ENCODE data around the gene CABLES2. TPM values are rescaled to one million over a fixed set of nuclear protein-coding genes. Genes with fewer than 3 reads are reported as not detected.

The CABLES2 gene
- total RNA-seq, 4 donors from 2014 or later: 7.2 to 33.8 (median 11.1) TPM

DNA sequence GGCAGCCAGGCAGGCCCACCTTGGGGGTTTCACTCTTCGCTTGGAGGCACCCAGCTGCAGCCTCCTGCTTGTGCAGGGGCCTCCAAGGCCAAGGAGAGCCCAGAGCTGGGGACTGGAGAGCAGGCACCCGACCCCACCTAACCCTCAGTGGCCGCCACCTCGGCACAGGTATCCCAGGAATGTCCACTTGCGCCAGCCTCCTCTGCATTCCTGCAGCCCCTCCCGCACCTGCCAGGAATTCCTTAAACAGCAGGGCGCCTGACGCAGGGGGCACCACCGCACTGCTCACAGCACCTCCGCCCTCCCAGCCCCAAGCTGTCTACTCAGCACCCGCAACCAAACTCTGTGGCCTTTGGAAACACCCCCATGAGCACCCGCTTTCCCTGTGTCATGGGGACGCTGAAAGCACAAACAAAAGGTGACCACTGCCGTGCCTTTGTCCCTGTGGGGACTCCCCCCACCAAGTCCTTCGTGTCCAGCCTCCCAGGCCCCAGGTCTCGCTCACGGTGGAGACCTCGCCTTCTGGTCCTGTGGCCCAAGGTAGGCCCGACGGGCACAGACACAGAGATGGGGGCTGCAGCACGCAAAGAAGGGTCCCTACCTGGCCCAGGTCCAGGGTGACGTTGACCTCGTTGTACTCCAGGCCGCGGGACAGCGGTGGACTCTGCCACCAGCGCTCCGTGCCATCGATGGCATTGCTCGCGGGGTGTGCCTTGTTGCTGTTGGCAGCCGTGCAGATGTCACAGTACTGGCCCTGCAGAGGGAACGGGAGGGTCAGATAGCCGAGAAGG lies 45.1 kb downstream of the CABLES2 start:
- no peak for TF ChIP-seq POLR2A (IDR thresholded peaks at IDR 0.05)
- TF ChIP-seq, protein P1, sequence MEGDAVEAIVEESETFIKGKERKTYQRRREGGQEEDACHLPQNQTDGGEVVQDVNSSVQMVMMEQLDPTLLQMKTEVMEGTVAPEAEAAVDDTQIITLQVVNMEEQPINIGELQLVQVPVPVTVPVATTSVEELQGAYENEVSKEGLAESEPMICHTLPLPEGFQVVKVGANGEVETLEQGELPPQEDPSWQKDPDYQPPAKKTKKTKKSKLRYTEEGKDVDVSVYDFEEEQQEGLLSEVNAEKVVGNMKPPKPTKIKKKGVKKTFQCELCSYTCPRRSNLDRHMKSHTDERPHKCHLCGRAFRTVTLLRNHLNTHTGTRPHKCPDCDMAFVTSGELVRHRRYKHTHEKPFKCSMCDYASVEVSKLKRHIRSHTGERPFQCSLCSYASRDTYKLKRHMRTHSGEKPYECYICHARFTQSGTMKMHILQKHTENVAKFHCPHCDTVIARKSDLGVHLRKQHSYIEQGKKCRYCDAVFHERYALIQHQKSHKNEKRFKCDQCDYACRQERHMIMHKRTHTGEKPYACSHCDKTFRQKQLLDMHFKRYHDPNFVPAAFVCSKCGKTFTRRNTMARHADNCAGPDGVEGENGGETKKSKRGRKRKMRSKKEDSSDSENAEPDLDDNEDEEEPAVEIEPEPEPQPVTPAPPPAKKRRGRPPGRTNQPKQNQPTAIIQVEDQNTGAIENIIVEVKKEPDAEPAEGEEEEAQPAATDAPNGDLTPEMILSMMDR (IDR thresholded peaks at IDR 0.05): no peak
- no peaks in the 10 kb centered on the region for H3K27me3 ChIP-seq
- no peaks in the 10 kb centered on the region for H3K36me3 ChIP-seq
- H3K4me3 ChIP-seq: no peak overlapping the region
- no peak for DNase-seq
- peaks cover 0 to 75% (median 9%) of the 10 kb centered on the region in 4 donors for H3K4me1 ChIP-seq
- H3K27ac ChIP-seq: peak overlapping the region in 2 of 4 donors; percentile 12 to 78
- no peaks in the 10 kb centered on the region for H3K9me3 ChIP-seq

DNA sequence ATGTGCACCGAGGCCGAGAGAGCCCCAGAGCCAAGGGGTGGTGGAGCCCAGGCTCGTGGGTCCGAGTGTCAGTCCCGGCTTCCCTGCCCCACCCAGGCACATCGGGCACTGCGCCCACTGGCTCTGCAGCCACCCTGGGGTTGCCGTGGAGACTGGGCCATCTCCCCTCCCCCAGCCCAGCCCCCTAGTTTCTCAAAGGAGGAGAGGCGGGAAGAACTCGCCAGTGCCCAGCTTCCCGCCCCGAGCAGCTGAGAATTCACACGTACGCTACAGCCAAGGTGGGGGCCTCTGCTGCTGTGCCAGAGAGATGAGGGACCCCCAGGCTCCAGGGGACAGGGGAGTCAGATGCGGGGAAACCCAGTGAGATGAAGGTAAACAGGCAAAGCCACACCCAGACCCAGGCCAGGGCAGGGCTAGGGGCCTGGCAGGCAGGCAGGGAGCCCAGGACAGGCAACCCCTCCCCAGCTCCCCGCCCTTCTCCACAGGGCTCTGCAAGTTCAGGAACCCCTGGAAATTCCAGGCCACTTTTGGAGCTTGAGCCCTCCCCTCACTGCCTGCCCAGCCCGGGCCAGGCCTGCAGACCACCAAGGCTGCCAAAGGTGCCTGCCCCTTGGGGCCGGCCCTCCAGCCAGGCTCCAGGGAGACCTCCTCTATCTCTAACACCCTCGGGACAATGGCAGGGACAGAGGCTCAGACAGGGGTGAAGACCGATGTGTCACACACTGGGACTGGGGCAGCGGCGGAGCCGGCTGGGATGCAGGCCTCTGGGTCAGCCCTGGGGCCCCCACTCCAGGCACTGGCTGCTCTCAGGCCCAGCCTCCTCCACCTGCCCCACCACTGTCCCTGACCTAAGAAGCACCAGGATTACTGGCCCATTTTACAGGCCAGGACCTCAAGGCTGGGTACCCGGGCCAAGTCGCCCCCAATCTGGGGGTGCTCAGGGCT lies 46.0 kb downstream of the CABLES2 start:
- no peaks in the 10 kb centered on the region for H3K9me3 ChIP-seq
- no peak for DNase-seq
- no peaks in the 10 kb centered on the region for H3K27me3 ChIP-seq
- H3K27ac ChIP-seq: peak overlapping the region in 3 of 4 donors; percentile 12 to 58 (median 39)
- TF ChIP-seq, protein P1 (IDR thresholded peaks at IDR 0.05): no peak
- no peak for TF ChIP-seq POLR2A (IDR thresholded peaks at IDR 0.05)
- no peaks in the 10 kb centered on the region for H3K36me3 ChIP-seq
- no peak overlapping the region for H3K4me3 ChIP-seq
- peaks cover 0 to 77% (median 4%) of the 10 kb centered on the region in 4 donors for H3K4me1 ChIP-seq

DNA sequence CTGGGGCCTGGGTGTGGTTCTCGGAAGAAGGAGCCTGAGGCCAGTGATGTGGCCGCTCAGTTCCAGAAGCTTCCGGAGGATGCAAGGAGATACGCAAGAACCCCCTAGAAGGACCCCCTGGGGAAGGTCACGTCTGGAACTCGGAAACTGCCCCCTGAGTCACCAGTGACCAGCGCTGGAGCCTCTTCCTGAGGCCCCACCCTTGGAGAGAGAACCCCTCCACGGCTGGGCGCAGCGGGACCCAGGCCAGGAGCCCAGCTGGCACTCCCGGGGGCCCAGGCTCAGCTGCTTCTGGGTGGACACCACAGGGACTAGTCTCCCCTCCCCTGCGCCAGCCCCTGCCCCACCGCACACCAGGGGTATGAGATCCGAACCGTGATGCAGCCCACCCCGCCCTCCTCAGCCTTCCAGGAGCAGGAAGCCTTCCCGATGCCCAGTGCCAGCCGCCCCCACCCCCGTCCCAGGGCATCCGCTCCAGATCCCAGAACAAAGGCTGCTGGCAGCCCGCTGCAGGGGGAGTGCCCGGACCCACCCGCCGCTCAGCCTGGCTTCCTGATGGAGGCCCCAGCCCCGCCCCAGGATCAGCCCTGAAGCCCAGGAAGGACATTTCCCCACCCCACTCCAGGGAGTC lies 47.5 kb downstream of the CABLES2 start:
- H3K27me3 ChIP-seq: no peaks in the 10 kb centered on the region
- peaks cover 0 to 83% (median 0%) of the 10 kb centered on the region in 4 donors for H3K4me1 ChIP-seq
- H3K9me3 ChIP-seq: no peaks in the 10 kb centered on the region
- DNase-seq: no peak
- H3K36me3 ChIP-seq: no peaks in the 10 kb centered on the region
- H3K4me3 ChIP-seq: no peak overlapping the region
- TF ChIP-seq, protein P1 (IDR thresholded peaks at IDR 0.05): no peak
- no peak for TF ChIP-seq POLR2A (IDR thresholded peaks at IDR 0.05)
- peak overlapping the region in 3 of 4 donors; percentile 17 to 89 (median 77) for H3K27ac ChIP-seq

DNA sequence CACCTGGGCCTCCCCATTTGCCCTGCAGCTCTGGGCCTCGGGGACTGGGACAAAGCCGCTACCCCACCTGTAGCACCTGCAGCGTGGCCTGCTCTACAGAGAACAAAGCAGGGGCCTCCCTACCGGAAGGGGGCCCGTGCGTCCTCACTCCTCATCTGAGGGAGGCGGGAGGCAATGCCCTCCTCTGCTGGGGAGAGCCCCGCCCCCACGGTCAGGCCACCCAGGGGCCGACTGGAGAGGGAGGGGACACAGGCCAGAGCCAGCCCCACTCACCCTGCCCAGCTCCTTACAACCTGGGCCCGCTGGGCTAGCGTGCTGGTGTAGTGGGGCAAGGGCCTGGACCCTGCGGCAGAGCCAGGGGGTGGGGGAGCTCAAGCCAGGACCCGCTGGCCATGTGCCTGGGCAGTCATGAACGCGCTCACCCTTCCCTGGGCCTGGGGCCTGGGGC lies 48.0 kb downstream of the CABLES2 start:
- TF ChIP-seq, protein P1 (IDR thresholded peaks at IDR 0.05): no peak
- TF ChIP-seq POLR2A (IDR thresholded peaks at IDR 0.05): no peak

More for the DNA sequence above, 48.0 kb downstream of the CABLES2 start:
- Histone ChIP-seq H3K36me3 (no peaks in the 10 kb centered on the region), H3K4me1 (peaks cover 0 to 81% (median 0%) of the 10 kb centered on the region in 4 donors), H3K27me3 (no peaks in the 10 kb centered on the region), H3K27ac (peak overlapping the region; percentile 17 to 89 (median 58)), H3K9me3 (no peaks in the 10 kb centered on the region), H3K4me3 (no peak overlapping the region)
- no peak for DNase-seq
